A549 (cell line): ENCODE measurements around the gene KCTD19. TPM values are rescaled to one million over a fixed set of nuclear protein-coding genes. Genes with fewer than 3 reads are reported as not detected.

Experiments
- ATAC-seq, 2 experiments: fragments of 200-7000 bp in 1 of 2; fragments of >200 bp in 1 of 2; cut with Nextera tagmentation in 1 of 2; cut with Tn5 transposase in 1 of 2; 3 replicates each; pipeline versions ENCODE4 v1.8.0 to v1.9.1; 2018 to 2020; ENCODE audit warnings: mild to moderate bottlenecking in 1 of 2, moderate library complexity in 1 of 2
- CTCF ChIA-PET: fragments of 300-600 bp; sonication (Branson Sonifier 250); formaldehyde crosslinking; extraction: SDS; loops from one replicate; lab custom pipeline; 2021; ENCODE audit warnings: antibody characterized with exemption, inconsistent platforms; lab: Yijun Ruan, JAX
- POLR2A ChIA-PET: fragments of 350-600 bp; formaldehyde crosslinking; extraction: SDS; loops from one replicate; lab custom pipeline; 2021; ENCODE audit warnings: antibody characterized with exemption, inconsistent platforms; lab: Yijun Ruan, JAX
- DNase-seq, 2 experiments: peaks; one replicate each; pipeline versions ENCODE4 v3.0.0 to v3.0.0-alpha.2; 2011 to 2016; ENCODE audit warnings: low read depth in 1 of 2, low spot score in 1 of 2
- FAIRE-seq: peaks from 2 replicates; lab custom pipeline; 2011; peaks lifted over from hg19 to GRCh38; lab: Jason Lieb, UNC
- H3K27ac ChIP-seq, 2 experiments: fragments of >200 bp; sonication (Bioruptor Twin); formaldehyde crosslinking; 3 replicates each; pipeline ENCODE4 v1.5.1; 2016 to 2017
- H3K4me1 ChIP-seq: fragments of >200 bp; sonication (Bioruptor Twin); formaldehyde crosslinking; 3 replicates; pipeline ENCODE4 v1.6.1; 2016
- H3K4me2 ChIP-seq: fragments of >200 bp; sonication (Bioruptor Twin); formaldehyde crosslinking; 3 replicates; pipeline ENCODE4 v1.6.1; 2016
- H3K4me3 ChIP-seq: fragments of >200 bp; sonication (Bioruptor Twin); formaldehyde crosslinking; 3 replicates; pipeline ENCODE4 v1.5.1; 2016
- H3K9me3 ChIP-seq: fragments of >200 bp; sonication (Bioruptor Twin); formaldehyde crosslinking; 3 replicates; pipeline ENCODE4 v1.6.1; 2016
- FOSB ChIP-seq: fragments of 250-450 bp; sonication (Bioruptor Pico); IDR thresholded peaks from 2 replicates; pipeline ENCODE4 v1.5.0; 2020; ENCODE audit warnings: mild to moderate bottlenecking, moderate library complexity
- GATA3 ChIP-seq: IDR thresholded peaks from 2 replicates; pipeline ENCODE4 v1.6.1; 2012; ENCODE audit warnings: borderline replicate concordance
- JUN ChIP-seq, 2 experiments: fragments of >200 bp; sonication (Bioruptor Twin); formaldehyde crosslinking; IDR thresholded peaks; 2 replicates in 1 of 2; 3 replicates in 1 of 2; pipeline ENCODE4 v1.6.1; 2016 to 2017
- KDM1A ChIP-seq: fragments of 200-600 bp; sonication (generic); IDR thresholded peaks from 2 replicates; pipeline ENCODE4 v1.6.1; 2016; ENCODE audit warnings: low read depth, mild to moderate bottlenecking
- KDM5A ChIP-seq: fragments of 200-600 bp; sonication (generic); IDR thresholded peaks from 2 replicates; pipeline ENCODE4 v1.6.1; 2016; ENCODE audit warnings: antibody characterized with exemption, mild to moderate bottlenecking
- NFE2L2 ChIP-seq: fragments of 150-350 bp; conservative IDR thresholded peaks from 2 replicates; pipeline ENCODE4 v1.6.1; 2014; ENCODE audit warnings: low read length
- POLR2A ChIP-seq: IDR thresholded peaks from 2 replicates; pipeline ENCODE4 v1.6.1; 2012; ENCODE audit warnings: mild to moderate bottlenecking, low read length
- RAD21 ChIP-seq, 2 experiments: fragments of >200 bp in 1 of 2; sonication (Bioruptor Twin) in 1 of 2; formaldehyde crosslinking in 1 of 2; IDR thresholded peaks in 1 of 2; conservative IDR thresholded peaks in 1 of 2; 2 replicates in 1 of 2; 3 replicates in 1 of 2; pipeline ENCODE4 v1.6.1; 2012 to 2018; ENCODE audit warnings: inconsistent platforms in 1 of 2
- RARB ChIP-seq: fragments of 250-450 bp; sonication (Bioruptor Pico); IDR thresholded peaks from 2 replicates; pipeline ENCODE4 v1.8.0; 2021; ENCODE audit warnings: mild to moderate bottlenecking, moderate library complexity
- RFX5 ChIP-seq: fragments of 450-650 bp; IDR thresholded peaks from 2 replicates; pipeline ENCODE4 v1.7.1; 2014; ENCODE audit warnings: antibody characterized with exemption, mild to moderate bottlenecking, moderate library complexity
- TFCP2L1 ChIP-seq: fragments of 250-450 bp; sonication (Bioruptor Pico); IDR thresholded peaks from 2 replicates; pipeline ENCODE4 v1.5.0; 2021; ENCODE audit warnings: mild to moderate bottlenecking
- TP53 ChIP-seq: fragments of 250-450 bp; sonication (Bioruptor Pico); IDR thresholded peaks from 2 replicates; pipeline ENCODE4 v1.5.0; 2021; ENCODE audit warnings: mild to moderate bottlenecking, moderate library complexity
- ZC3H11A ChIP-seq: fragments of 450-650 bp; IDR thresholded peaks from 2 replicates; pipeline ENCODE4 v1.6.1; 2014; ENCODE audit warnings: antibody characterized with exemption, mild to moderate bottlenecking
- ZSCAN20 ChIP-seq: fragments of 250-450 bp; sonication (Bioruptor Pico); IDR thresholded peaks from 2 replicates; pipeline ENCODE4 v1.8.0; 2022; ENCODE audit warnings: mild to moderate bottlenecking, moderate library complexity
- WGBS: methylation state at CpG from one replicate; pipeline ENCODE4 v1.1.6; 2017; ENCODE audit errors: missing lambda C conversion rate; 5-methylcytosine and 5-hydroxymethylcytosine counted together
- polyA plus RNA-seq, 4 experiments: library from polyadenylated mRNA; depleted of rRNA in 3 of 4; stranded (reverse); fragments of >200 nt; fragmentation: RNase III in 1 of 4; extraction: RNeasy Plus Mini Kit Qiagen cat#74134 plus additional on column Dnase treatment in 1 of 4; gene quantifications; 2 replicates in 3 of 4; 3 replicates in 1 of 4; pipeline ENCODE4 v1.2.3, GENCODE V29; 2011 to 2017
- TF ChIP-seq, protein P1 (sequence below): IDR thresholded peaks from 2 replicates; pipeline ENCODE4 v1.6.1; 2012; ENCODE audit warnings: low read depth, borderline replicate concordance
- TF ChIP-seq, protein P2 (sequence below): fragments of >200 bp; sonication (Bioruptor Twin); formaldehyde crosslinking; IDR thresholded peaks from 3 replicates; pipeline ENCODE4 v1.6.1; 2016
- TF ChIP-seq, protein P3 (sequence below): fragments of 250-450 bp; sonication (Bioruptor Pico); IDR thresholded peaks from 2 replicates; pipeline ENCODE4 v1.5.0; 2021; ENCODE audit warnings: mild to moderate bottlenecking, moderate library complexity, borderline replicate concordance
- TF ChIP-seq, protein P4 (sequence below): IDR thresholded peaks from 2 replicates; pipeline ENCODE4 v1.6.1; 2012
- TF ChIP-seq, protein P5 (sequence below): fragments of >200 bp; sonication (Bioruptor Twin); formaldehyde crosslinking; IDR thresholded peaks from 3 replicates; pipeline ENCODE4 v1.5.1; 2016
- TF ChIP-seq, protein P6 (sequence below): fragments of 450-650 bp; IDR thresholded peaks from 2 replicates; pipeline ENCODE4 v1.6.1; 2014; ENCODE audit warnings: antibody characterized with exemption

The KCTD19 gene
- polyA plus RNA-seq, 2 of the 4 experiments (the other 2 are of a cell fraction): 0.57 to 1.1 TPM

DNA sequence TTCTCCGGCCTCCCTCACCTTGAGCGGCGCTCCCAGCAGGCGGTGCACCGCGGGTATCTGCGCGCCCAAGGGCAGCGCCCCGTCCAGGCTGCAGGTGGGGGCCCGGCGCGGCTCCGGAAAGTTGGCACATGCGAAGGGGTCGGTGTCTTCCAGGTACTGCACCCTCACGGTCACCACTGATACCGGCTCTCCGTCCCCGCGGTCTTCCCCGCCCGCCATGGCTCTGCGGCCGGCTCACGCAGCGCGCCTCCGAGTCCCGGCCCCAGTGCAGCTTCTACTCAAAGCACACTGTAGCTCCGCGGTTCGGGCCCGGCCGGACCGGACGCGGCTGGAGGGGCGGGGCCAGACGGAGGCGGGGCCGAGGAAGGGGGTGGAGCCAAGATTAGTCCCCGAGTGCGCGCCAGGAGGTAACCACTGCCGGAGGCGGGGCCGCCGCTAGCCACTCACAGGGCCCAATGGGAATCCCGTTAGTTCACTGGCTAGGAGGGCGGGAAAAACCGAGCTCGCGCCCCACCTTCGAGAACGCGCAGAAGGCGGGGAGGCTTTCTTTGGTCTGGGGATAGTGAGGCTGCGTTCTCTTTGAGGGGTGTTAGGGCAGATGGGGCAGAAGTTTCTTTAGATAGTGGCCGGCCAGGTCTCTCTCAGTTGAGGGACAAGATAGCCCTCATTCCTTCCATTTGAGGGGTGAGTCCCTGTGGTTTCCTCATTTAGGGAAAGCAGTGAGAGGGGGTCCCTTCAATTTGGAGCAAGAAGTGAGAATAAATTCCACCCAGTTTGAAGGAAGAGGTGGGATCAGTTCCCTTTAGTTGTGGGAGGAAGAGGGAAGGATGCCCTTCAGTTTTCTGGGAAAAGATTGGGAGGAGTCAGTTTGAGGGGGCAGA is 79.1 kb downstream of the KCTD19 start, which contains the start of gene FHOD1 (continued):
- TF ChIP-seq TP53: no peak
- TF ChIP-seq JUN (IDR thresholded peaks at IDR 0.05): peak; percentile 10 to 74; a peak in 2 of 5 replicates
- TF ChIP-seq, protein P1, sequence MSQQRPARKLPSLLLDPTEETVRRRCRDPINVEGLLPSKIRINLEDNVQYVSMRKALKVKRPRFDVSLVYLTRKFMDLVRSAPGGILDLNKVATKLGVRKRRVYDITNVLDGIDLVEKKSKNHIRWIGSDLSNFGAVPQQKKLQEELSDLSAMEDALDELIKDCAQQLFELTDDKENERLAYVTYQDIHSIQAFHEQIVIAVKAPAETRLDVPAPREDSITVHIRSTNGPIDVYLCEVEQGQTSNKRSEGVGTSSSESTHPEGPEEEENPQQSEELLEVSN: peak; percentile 96

DNA sequence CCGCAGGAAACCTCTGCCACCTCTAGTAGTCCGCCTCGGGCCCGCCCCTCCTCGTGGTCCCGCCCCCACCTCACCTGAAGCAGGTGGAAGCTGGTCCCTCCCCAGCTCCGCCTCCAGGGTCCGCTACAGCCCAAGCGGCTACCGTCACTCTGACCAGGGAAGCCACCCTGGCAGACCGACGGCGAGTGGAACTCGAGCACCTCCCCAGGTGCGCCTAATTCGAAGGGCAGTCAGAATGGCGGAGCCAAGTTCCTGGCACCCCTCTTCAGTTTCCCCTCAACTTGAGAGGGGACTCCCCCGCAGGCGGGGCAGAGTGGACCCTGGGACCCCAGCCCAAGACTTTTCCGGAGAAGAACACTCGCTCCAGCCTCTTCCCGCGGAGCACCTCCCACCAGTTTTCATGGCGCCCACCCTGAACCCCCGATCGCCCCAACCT is 79.8 kb downstream of the KCTD19 start:
- no peaks in the 10 kb centered on the region for H3K9me3 ChIP-seq
- no peak for DNase-seq
- no peak for TF ChIP-seq GATA3
- TF ChIP-seq, protein P2, sequence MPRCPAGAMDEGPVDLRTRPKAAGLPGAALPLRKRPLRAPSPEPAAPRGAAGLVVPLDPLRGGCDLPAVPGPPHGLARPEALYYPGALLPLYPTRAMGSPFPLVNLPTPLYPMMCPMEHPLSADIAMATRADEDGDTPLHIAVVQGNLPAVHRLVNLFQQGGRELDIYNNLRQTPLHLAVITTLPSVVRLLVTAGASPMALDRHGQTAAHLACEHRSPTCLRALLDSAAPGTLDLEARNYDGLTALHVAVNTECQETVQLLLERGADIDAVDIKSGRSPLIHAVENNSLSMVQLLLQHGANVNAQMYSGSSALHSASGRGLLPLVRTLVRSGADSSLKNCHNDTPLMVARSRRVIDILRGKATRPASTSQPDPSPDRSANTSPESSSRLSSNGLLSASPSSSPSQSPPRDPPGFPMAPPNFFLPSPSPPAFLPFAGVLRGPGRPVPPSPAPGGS: no peak
- TF ChIP-seq, all 56 proteins: peak for 0
- ChIA-PET POLR2A (interaction anchor here (0.7 to 3.3 kb wide), 9 partner anchors 10 to 76 kb away, joined by 3 to 30 read pairs (median 3); partner anchors contain the start of genes NOL3 and TMEM208), CTCF (interaction anchor here (0.9 to 9.7 kb wide), 17 partner anchors 13 to 570 kb away, joined by 3 to 138 read pairs (median 4); partner anchors contain the start of genes KCTD19, LRRC36, TMEM208 and TPPP3)
- FAIRE-seq (no peak), ATAC-seq (peak in 1 of 2 experiments; percentile 15; a peak in 5 of 6 replicates)
- Histone ChIP-seq H3K4me1 (peaks cover 56% of the 10 kb centered on the region), H3K4me3 (peak overlapping the region; percentile 74), H3K4me2 (peak overlapping the region; percentile 97), H3K27ac (peak overlapping the region; percentile 91 to 98)
- 0% methylated on average over 9 of the region's 26 CpGs for WGBS

DNA sequence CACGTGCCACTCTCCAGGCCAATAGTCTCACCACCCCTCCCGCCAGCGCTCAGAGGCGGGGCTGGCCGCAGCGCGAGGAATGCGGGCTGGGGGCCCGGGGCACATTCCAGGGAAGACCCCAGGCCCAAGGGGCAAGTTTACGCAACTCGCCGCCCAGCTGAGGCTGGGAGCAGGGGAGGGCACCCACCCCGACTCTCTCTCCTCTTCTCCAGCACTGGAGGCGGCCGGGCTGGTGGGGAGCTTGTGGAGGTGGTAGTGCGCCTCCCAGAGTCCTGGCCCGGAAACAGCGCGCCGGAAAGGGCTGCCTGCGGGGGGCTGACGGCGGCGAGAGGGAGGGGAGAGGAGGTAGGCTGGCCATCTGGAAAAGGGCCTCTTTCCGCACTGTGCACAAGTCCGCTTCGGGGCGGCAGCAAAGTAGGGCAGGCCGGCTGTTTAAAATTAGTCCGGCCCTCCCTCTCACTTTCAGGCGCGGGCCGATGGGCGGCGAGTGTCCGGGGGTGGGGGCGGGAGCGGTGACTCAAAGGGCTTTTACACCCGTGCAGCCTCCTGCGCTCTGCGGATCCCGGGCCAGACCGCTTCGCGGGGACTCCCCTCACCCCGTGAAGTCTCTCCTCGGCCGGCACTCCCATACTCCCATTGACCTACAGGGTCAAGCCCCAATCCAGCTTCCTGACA is 80.3 kb downstream of the KCTD19 start:
- H3K9me3 ChIP-seq: no peaks in the 10 kb centered on the region
- H3K27ac ChIP-seq: peak overlapping the region; percentile 91 to 98
- ATAC-seq (peak; percentile 46 to 64), DNase-seq (peak; percentile 56 to 79), FAIRE-seq (no peak)
- peaks cover 61% of the 10 kb centered on the region for H3K4me1 ChIP-seq
- H3K4me3 ChIP-seq: peak overlapping the region; percentile 74
- H3K4me2 ChIP-seq: peak overlapping the region; percentile 97
- 2% methylated on average over 20 of the region's 48 CpGs for WGBS
- ChIA-PET POLR2A (interaction anchor here (0.7 to 3.3 kb wide), 6 partner anchors 15 to 48 kb away, joined by 3 to 30 read pairs (median 3); partner anchors contain the start of gene TMEM208), CTCF (interaction anchor here (0.6 to 9.7 kb wide), 18 partner anchors 13 to 270 kb away, joined by 3 to 138 read pairs (median 4); partner anchors contain the start of genes KCTD19, LRRC36, TMEM208 and TPPP3)
- TF ChIP-seq NFE2L2: no peak
- no peak for TF ChIP-seq RARB
- TF ChIP-seq FOSB (CRISPR knock-in tag): no peak
- no peak for TF ChIP-seq ZSCAN20 (CRISPR knock-in tag)
- peak in 1 of 2 experiments; percentile 57; a peak in 2 of 5 replicates for TF ChIP-seq JUN (IDR thresholded peaks at IDR 0.05)
- peak; percentile 9 to 41; a peak in 3 of 5 replicates for TF ChIP-seq RAD21 (conservative IDR thresholded peaks at IDR 0.05 in 1 of 2, IDR thresholded peaks at IDR 0.05 in 1 of 2)
- no peak for TF ChIP-seq KDM1A
- TF ChIP-seq GATA3: no peak; the same call in 1 of the 2 replicates
- no peak for TF ChIP-seq TFCP2L1 (CRISPR knock-in tag)
- TF ChIP-seq RFX5: no peak
- peak; percentile 23; the same call in 1 of the 2 replicates for TF ChIP-seq POLR2A
- TF ChIP-seq, protein P3, sequence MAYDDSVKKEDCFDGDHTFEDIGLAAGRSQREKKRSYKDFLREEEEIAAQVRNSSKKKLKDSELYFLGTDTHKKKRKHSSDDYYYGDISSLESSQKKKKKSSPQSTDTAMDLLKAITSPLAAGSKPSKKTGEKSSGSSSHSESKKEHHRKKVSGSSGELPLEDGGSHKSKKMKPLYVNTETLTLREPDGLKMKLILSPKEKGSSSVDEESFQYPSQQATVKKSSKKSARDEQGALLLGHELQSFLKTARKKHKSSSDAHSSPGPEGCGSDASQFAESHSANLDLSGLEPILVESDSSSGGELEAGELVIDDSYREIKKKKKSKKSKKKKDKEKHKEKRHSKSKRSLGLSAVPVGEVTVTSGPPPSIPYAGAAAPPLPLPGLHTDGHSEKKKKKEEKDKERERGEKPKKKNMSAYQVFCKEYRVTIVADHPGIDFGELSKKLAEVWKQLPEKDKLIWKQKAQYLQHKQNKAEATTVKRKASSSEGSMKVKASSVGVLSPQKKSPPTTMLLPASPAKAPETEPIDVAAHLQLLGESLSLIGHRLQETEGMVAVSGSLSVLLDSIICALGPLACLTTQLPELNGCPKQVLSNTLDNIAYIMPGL: no peak
- 0 out of 2 replicates have a peak, but pooled peaks have one; percentile 0 for TF ChIP-seq ZC3H11A
- no peak; the same call in 1 of the 2 replicates for TF ChIP-seq KDM5A
- TF ChIP-seq, protein P4, sequence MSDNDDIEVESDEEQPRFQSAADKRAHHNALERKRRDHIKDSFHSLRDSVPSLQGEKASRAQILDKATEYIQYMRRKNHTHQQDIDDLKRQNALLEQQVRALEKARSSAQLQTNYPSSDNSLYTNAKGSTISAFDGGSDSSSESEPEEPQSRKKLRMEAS: peak; percentile 94; the same call in 1 of the 2 replicates
- TF ChIP-seq, protein P5, sequence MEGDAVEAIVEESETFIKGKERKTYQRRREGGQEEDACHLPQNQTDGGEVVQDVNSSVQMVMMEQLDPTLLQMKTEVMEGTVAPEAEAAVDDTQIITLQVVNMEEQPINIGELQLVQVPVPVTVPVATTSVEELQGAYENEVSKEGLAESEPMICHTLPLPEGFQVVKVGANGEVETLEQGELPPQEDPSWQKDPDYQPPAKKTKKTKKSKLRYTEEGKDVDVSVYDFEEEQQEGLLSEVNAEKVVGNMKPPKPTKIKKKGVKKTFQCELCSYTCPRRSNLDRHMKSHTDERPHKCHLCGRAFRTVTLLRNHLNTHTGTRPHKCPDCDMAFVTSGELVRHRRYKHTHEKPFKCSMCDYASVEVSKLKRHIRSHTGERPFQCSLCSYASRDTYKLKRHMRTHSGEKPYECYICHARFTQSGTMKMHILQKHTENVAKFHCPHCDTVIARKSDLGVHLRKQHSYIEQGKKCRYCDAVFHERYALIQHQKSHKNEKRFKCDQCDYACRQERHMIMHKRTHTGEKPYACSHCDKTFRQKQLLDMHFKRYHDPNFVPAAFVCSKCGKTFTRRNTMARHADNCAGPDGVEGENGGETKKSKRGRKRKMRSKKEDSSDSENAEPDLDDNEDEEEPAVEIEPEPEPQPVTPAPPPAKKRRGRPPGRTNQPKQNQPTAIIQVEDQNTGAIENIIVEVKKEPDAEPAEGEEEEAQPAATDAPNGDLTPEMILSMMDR: peak; percentile 50
- TF ChIP-seq, protein P6, sequence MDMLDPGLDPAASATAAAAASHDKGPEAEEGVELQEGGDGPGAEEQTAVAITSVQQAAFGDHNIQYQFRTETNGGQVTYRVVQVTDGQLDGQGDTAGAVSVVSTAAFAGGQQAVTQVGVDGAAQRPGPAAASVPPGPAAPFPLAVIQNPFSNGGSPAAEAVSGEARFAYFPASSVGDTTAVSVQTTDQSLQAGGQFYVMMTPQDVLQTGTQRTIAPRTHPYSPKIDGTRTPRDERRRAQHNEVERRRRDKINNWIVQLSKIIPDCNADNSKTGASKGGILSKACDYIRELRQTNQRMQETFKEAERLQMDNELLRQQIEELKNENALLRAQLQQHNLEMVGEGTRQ: peak; percentile 82
